ENCODE results near the gene SLC25A27.
A peak's percentile ranks its signal among the peaks of the same experiment; 100 is the strongest.

SLC25A27 gene

GRCh38 chr6:46628976-46629375 lies 23.8 kb upstream of the SLC25A27 start:
- Histone ChIP-seq H2AFZ (no peak overlapping the region), H3K27ac (no peak overlapping the region), H3K4me1 (no peaks in the 10 kb centered on the region), H3K9ac (no peak overlapping the region), H3K27me3 (ENCODE audit: control insufficient read depth, insufficient read depth, low read length) (no peaks in the 10 kb centered on the region), H3K79me2 (no peaks in the 10 kb centered on the region), H3K36me3 (ENCODE audit: control insufficient read depth, insufficient read depth, low read length) (no peaks in the 10 kb centered on the region), H3K4me2 (ENCODE audit: low read length) (no peak overlapping the region), H3K4me3 (ENCODE audit: low read depth, low read length) (no peak overlapping the region), H3K9me3 (ENCODE audit: control insufficient read depth, low read length) (no peaks in the 10 kb centered on the region)
- TF ChIP-seq CTCF (IDR thresholded peaks at IDR 0.05) = no peak

DNA sequence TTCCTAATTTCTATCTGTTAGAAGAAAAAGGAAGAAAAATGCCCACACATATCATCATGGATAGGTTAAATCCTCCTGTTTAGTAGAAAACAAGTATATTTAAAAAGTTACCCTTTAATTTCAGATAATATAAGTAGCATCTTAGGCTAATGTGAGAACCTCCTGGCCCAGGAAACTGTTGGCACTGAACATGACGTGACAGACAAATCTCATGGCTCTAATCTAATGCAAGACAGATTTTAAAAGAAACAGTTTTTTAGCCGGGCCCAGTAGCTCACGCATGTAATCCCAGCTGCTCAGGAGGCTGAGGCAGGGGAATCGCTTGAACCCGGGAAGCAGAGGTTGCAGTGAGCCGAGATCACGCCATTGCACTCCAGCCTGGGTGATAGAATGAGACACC lies 23.1 kb upstream of the SLC25A27 start:
- TF ChIP-seq CTCF (IDR thresholded peaks at IDR 0.05) = no peak
- Histone ChIP-seq H3K4me2 (ENCODE audit: low read length) (no peak overlapping the region), H3K4me3 (ENCODE audit: low read depth, low read length) (no peak overlapping the region), H3K36me3 (ENCODE audit: control insufficient read depth, insufficient read depth, low read length) (no peaks in the 10 kb centered on the region), H3K4me1 (no peaks in the 10 kb centered on the region), H3K9me3 (ENCODE audit: control insufficient read depth, low read length) (no peaks in the 10 kb centered on the region), H3K79me2 (no peaks in the 10 kb centered on the region), H3K27me3 (ENCODE audit: control insufficient read depth, insufficient read depth, low read length) (no peaks in the 10 kb centered on the region), H3K9ac (no peak overlapping the region), H2AFZ (no peak overlapping the region), H3K27ac (no peak overlapping the region)

DNA sequence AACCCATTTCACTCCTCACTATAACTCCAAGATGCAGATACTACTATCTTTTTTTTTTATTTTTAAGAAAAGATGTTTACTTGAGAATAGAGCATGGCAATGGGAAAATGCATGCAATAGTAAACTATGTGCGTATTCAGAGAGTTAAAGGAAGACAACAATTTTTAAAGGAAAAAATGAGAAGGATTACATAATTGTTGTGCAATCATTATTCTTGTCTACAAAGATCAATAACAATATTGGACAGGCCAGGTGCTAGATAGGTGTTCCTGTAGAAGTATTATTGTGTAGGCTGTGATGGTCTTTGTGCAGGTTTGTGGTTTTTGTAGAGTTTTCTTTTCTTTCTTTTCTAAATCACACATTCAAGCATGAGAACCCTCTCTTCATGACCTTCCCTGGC lies 20.7 kb upstream of the SLC25A27 start:
- Histone ChIP-seq H3K4me2 (ENCODE audit: low read length) (no peak overlapping the region), H3K9ac (no peak overlapping the region), H3K9me3 (ENCODE audit: control insufficient read depth, low read length) (no peaks in the 10 kb centered on the region), H3K36me3 (ENCODE audit: control insufficient read depth, insufficient read depth, low read length) (no peaks in the 10 kb centered on the region), H3K27me3 (ENCODE audit: control insufficient read depth, insufficient read depth, low read length) (no peaks in the 10 kb centered on the region), H3K4me1 (peaks cover 3% of the 10 kb centered on the region), H3K4me3 (ENCODE audit: low read depth, low read length) (no peak overlapping the region), H3K79me2 (no peaks in the 10 kb centered on the region), H2AFZ (no peak overlapping the region), H3K27ac (no peak overlapping the region)
- no peak for TF ChIP-seq CTCF (IDR thresholded peaks at IDR 0.05)

- no peaks in the 10 kb centered on the region for H3K27me3 ChIP-seq (ENCODE audit: control insufficient read depth, insufficient read depth, low read length)
- no peak overlapping the region for H3K9ac ChIP-seq
- peaks cover 14% of the 10 kb centered on the region for H3K4me1 ChIP-seq
- H3K4me3 ChIP-seq (ENCODE audit: low read depth, low read length) = no peak overlapping the region
- no peak overlapping the region for H2AFZ ChIP-seq
- H3K27ac ChIP-seq = no peak overlapping the region
- no peaks in the 10 kb centered on the region for H3K9me3 ChIP-seq (ENCODE audit: control insufficient read depth, low read length)
- no peaks in the 10 kb centered on the region for H3K36me3 ChIP-seq (ENCODE audit: control insufficient read depth, insufficient read depth, low read length)
- no peaks in the 10 kb centered on the region for H3K79me2 ChIP-seq
- no peak for TF ChIP-seq CTCF (IDR thresholded peaks at IDR 0.05)
- H3K4me2 ChIP-seq (ENCODE audit: low read length) = no peak overlapping the region
Measured at GRCh38 chr6:46635462-46635861, 17.3 kb upstream of the SLC25A27 start.

DNA sequence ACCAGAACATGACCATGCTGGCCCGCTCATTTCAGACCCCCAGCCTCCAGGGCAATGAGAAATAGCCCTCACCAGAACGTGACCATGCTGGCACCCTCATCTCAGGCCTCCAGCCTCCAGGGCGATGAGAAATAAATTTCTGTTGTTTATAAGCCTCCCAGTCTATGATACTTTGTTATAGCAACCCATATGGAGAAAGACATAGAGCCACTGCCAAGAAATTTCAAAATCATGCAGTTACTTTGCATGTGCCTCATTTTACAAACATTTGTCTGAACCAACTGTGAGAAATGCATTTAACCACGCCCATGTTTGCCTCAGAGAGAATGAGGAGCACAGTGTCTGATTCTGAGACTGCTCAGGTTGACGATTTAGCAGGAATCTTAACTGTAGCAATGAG lies 15.6 kb upstream of the SLC25A27 start:
- H3K9ac ChIP-seq = no peak overlapping the region
- peak overlapping the region; percentile 32 for H3K27ac ChIP-seq
- no peaks in the 10 kb centered on the region for H3K9me3 ChIP-seq (ENCODE audit: control insufficient read depth, low read length)
- TF ChIP-seq CTCF (IDR thresholded peaks at IDR 0.05) = no peak
- peak overlapping the region; percentile 51 for H2AFZ ChIP-seq
- no peak overlapping the region for H3K4me2 ChIP-seq (ENCODE audit: low read length)
- H3K27me3 ChIP-seq (ENCODE audit: control insufficient read depth, insufficient read depth, low read length) = no peaks in the 10 kb centered on the region
- no peak overlapping the region for H3K4me3 ChIP-seq (ENCODE audit: low read depth, low read length)
- H3K79me2 ChIP-seq = no peaks in the 10 kb centered on the region
- peaks cover 14% of the 10 kb centered on the region for H3K4me1 ChIP-seq
- no peaks in the 10 kb centered on the region for H3K36me3 ChIP-seq (ENCODE audit: control insufficient read depth, insufficient read depth, low read length)

Measured in parathyroid adenoma (tissue), 2 donors.